HG03520 (cell line): ENCODE results near the gene RUSC2.
"Not testable (repeated sequence)": the region's sequence is repeated elsewhere in the genome, so short reads cannot be mapped to it uniquely, and the experiment has no call there.

Source experiments
- ATAC-seq: cut with Tn5 transposase; IDR thresholded peaks from one replicate; pipeline ENCODE4 v1.9.1; 2021; ENCODE audit warnings: mild to moderate bottlenecking, moderate library complexity; ENCODE audit not compliant: unreplicated experiment

Gene RUSC2

GRCh38 chr9:35493119-35493518, 3.2 kb downstream of the RUSC2 start:
- not testable (repeated sequence) for ATAC-seq

- ATAC-seq = no peak
Measured at GRCh38 chr9:35495984-35496383, 6.1 kb downstream of the RUSC2 start.

- ATAC-seq = not testable (repeated sequence)
Measured at GRCh38 chr9:35498245-35498644, 8.3 kb downstream of the RUSC2 start.

- ATAC-seq = no peak
Measured at GRCh38 chr9:35499029-35499700, 9.3 kb downstream of the RUSC2 start.

GRCh38 chr9:35499701-35500030, 9.8 kb downstream of the RUSC2 start:
- ATAC-seq = no peak

- no peak for ATAC-seq
Measured at GRCh38 chr9:35500130-35500748, 10.3 kb downstream of the RUSC2 start.

- ATAC-seq = no peak
Measured at GRCh38 chr9:35501946-35502345, 12.0 kb downstream of the RUSC2 start.

- ATAC-seq = no peak
Measured at GRCh38 chr9:35506359-35506758, 16.4 kb downstream of the RUSC2 start.

GRCh38 chr9:35508069-35508468, 18.2 kb downstream of the RUSC2 start:
- no peak for ATAC-seq

GRCh38 chr9:35510383-35510753, 20.5 kb downstream of the RUSC2 start:
- no peak for ATAC-seq

GRCh38 chr9:35510754-35511428, 21.0 kb downstream of the RUSC2 start:
- ATAC-seq = no peak

GRCh38 chr9:35511453-35511852, 21.5 kb downstream of the RUSC2 start:
- no peak for ATAC-seq

GRCh38 chr9:35515766-35516165, 25.9 kb downstream of the RUSC2 start:
- ATAC-seq = no peak

- ATAC-seq = no peak
Measured at GRCh38 chr9:35516479-35516878, 26.6 kb downstream of the RUSC2 start.

GRCh38 chr9:35517131-35517530, 27.2 kb downstream of the RUSC2 start:
- no peak for ATAC-seq

- ATAC-seq = no peak
Measured at GRCh38 chr9:35517552-35518224, 27.8 kb downstream of the RUSC2 start.

- ATAC-seq = no peak
Measured at GRCh38 chr9:35518225-35518821, 28.4 kb downstream of the RUSC2 start.

- no peak for ATAC-seq
Measured at GRCh38 chr9:35518981-35519679, 29.2 kb downstream of the RUSC2 start.

- no peak for ATAC-seq
Measured at GRCh38 chr9:35519692-35520363, 29.9 kb downstream of the RUSC2 start.

GRCh38 chr9:35520364-35520710, 30.4 kb downstream of the RUSC2 start:
- ATAC-seq = no peak
